ENCODE results near the gene LYAR. TPM values are rescaled to one million over a fixed set of nuclear protein-coding genes. Genes with fewer than 3 reads are reported as not detected.
"Not testable (repeated sequence)": the region's sequence is repeated elsewhere in the genome, so short reads cannot be mapped to it uniquely, and the experiment has no call there.

Gene LYAR
- total RNA-seq, 1 experiment from 2014 or later, result 29.8 TPM

- no peaks in the 10 kb centered on the region for H3K27me3 ChIP-seq (replicated peaks; ENCODE audit: control insufficient read depth, insufficient read depth, low read length)
- ChIA-PET POLR2A (no interaction called here), CTCF (interaction anchor here (1.0 to 1.4 kb wide), 3 partner anchors 10 to 171 kb away, joined by 4 to 7 read pairs (median 6); no protein-coding TSS in a partner anchor)
- no peaks in the 10 kb centered on the region for H3K27me3 Mint-ChIP-seq (ENCODE audit: insufficient read depth, unreplicated experiment)
- no peak overlapping the region for H3K4me3 ChIP-seq (ENCODE audit: low read depth, low read length)
- peaks cover 6% of the 10 kb centered on the region for H3K4me1 Mint-ChIP-seq (ENCODE audit: low read depth, unreplicated experiment)
- peaks cover 15% of the 10 kb centered on the region for H3K4me1 ChIP-seq
- no peaks in the 10 kb centered on the region for H3K36me3 Mint-ChIP-seq (ENCODE audit: insufficient read depth, unreplicated experiment)
- H3K27ac Mint-ChIP-seq (ENCODE audit: unreplicated experiment), result peak overlapping the region; percentile 32
- no peaks in the 10 kb centered on the region for H3K9me3 Mint-ChIP-seq (ENCODE audit: unreplicated experiment)
- BruUV-seq (replicated peaks), result no TSS peak
- peak in 1 of 2 experiments; percentile 32 for TF ChIP-seq CTCF (IDR thresholded peaks at IDR 0.05; ENCODE audit: insufficient read depth in 1 of 2, low read depth in 1 of 2, low read length in 1 of 2, severe bottlenecking in 1 of 2, unreplicated experiment in 1 of 2)
- intact Hi-C loops (cut with micrococcal nuclease; ENCODE audit: unreplicated experiment), result no loop called here
- peak in 1 of 2 experiments; percentile 14 for DNase-seq
- no peaks in the 10 kb centered on the region for H3K36me3 ChIP-seq (ENCODE audit: control insufficient read depth, insufficient read depth, low read length)
- H3K9me3 ChIP-seq, result no peaks in the 10 kb centered on the region
- no peak overlapping the region for H3K4me3 Mint-ChIP-seq (ENCODE audit: unreplicated experiment)
These were observed 29.7 kb downstream of the LYAR start for GRCh38 chr4:4260185-4260751.

GRCh38 chr4:4259484-4260100, 30.4 kb downstream of the LYAR start:
- no peaks in the 10 kb centered on the region for H3K27me3 Mint-ChIP-seq (ENCODE audit: insufficient read depth, unreplicated experiment)
- H3K4me1 Mint-ChIP-seq (ENCODE audit: low read depth, unreplicated experiment), result peaks cover 6% of the 10 kb centered on the region
- DNase-seq, result peak; percentile 59 to 65
- H3K36me3 ChIP-seq (ENCODE audit: control insufficient read depth, insufficient read depth, low read length), result no peaks in the 10 kb centered on the region
- no TSS peak for BruUV-seq (replicated peaks)
- peak overlapping the region; percentile 32 for H3K27ac Mint-ChIP-seq (ENCODE audit: unreplicated experiment)
- no peaks in the 10 kb centered on the region for H3K9me3 Mint-ChIP-seq (ENCODE audit: unreplicated experiment)
- no peaks in the 10 kb centered on the region for H3K9me3 ChIP-seq
- H3K4me1 ChIP-seq, result peaks cover 15% of the 10 kb centered on the region
- POLR2A ChIA-PET, result interaction anchor here (0.5 kb wide), 1 partner anchor 1724 kb away, joined by 5 read pairs; no protein-coding TSS in a partner anchor
- H3K36me3 Mint-ChIP-seq (ENCODE audit: insufficient read depth, unreplicated experiment), result no peaks in the 10 kb centered on the region
- H3K4me3 ChIP-seq (ENCODE audit: low read depth, low read length), result no peak overlapping the region
- no peaks in the 10 kb centered on the region for H3K27me3 ChIP-seq (replicated peaks; ENCODE audit: control insufficient read depth, insufficient read depth, low read length)
- CTCF ChIA-PET, result interaction anchor here (1.0 to 1.4 kb wide), 3 partner anchors 10 to 171 kb away, joined by 4 to 7 read pairs (median 6); no protein-coding TSS in a partner anchor
- no peak for TF ChIP-seq CTCF (IDR thresholded peaks at IDR 0.05; ENCODE audit: insufficient read depth in 1 of 2, low read depth in 1 of 2, low read length in 1 of 2, severe bottlenecking in 1 of 2, unreplicated experiment in 1 of 2)
- intact Hi-C loops (cut with micrococcal nuclease; ENCODE audit: unreplicated experiment), result loop anchor here (1.0 kb wide), 1 partner anchor 76 kb away; no protein-coding TSS in a partner anchor
- peak overlapping the region; percentile 44 for H3K4me3 Mint-ChIP-seq (ENCODE audit: unreplicated experiment)

GRCh38 chr4:4257705-4258104, 32.2 kb downstream of the LYAR start:
- intact Hi-C loops (cut with micrococcal nuclease; ENCODE audit: unreplicated experiment); H3K9me3 Mint-ChIP-seq (ENCODE audit: unreplicated experiment); H3K4me1 Mint-ChIP-seq (ENCODE audit: low read depth, unreplicated experiment); BruUV-seq (replicated peaks); H3K36me3 ChIP-seq (ENCODE audit: control insufficient read depth, insufficient read depth, low read length); H3K27me3 Mint-ChIP-seq (ENCODE audit: insufficient read depth, unreplicated experiment); H3K36me3 Mint-ChIP-seq (ENCODE audit: insufficient read depth, unreplicated experiment); CTCF ChIA-PET; POLR2A ChIA-PET; H3K4me3 ChIP-seq (ENCODE audit: low read depth, low read length); H3K4me3 Mint-ChIP-seq (ENCODE audit: unreplicated experiment); H3K27ac Mint-ChIP-seq (ENCODE audit: unreplicated experiment); DNase-seq; H3K27me3 ChIP-seq (replicated peaks; ENCODE audit: control insufficient read depth, insufficient read depth, low read length); H3K9me3 ChIP-seq: not testable (repeated sequence)
- peaks cover 15% of the 10 kb centered on the region for H3K4me1 ChIP-seq

All from Caco-2 (cell line).